HL-60 (cell line): ENCODE results near the gene EMP2.
"Not testable (repeated sequence)": the region's sequence is repeated elsewhere in the genome, so short reads cannot be mapped to it uniquely, and the experiment has no call there.

Experiments
- DNase-seq, 2 experiments: peaks; one replicate each; pipeline ENCODE4 v3.0.0-alpha.2; 2010 to 2020; ENCODE audit warnings: low read depth in 1 of 2, low spot score in 1 of 2
- H3K27ac ChIP-seq: fragments of 250-450 bp; sonication (Bioruptor Pico); replicated peaks from 2 replicates; pipeline ENCODE4 v1.5.1; 2020; ENCODE audit warnings: mild to moderate bottlenecking, moderate library complexity
- H3K27me3 ChIP-seq: fragments of 250-450 bp; sonication (Bioruptor Pico); 2 replicates; pipeline ENCODE4 v1.5.1; 2021; ENCODE audit warnings: mild to moderate bottlenecking, moderate library complexity; ENCODE audit not compliant: insufficient read depth, poor library complexity, severe bottlenecking
- H3K4me3 ChIP-seq: replicated peaks from 2 replicates; pipeline ENCODE4 v1.5.1; 2011; ENCODE audit warnings: mild to moderate bottlenecking, control low read depth, low read length; ENCODE audit not compliant: insufficient read depth
- GABPA ChIP-seq: IDR thresholded peaks from 2 replicates; pipeline ENCODE4 v1.6.1; 2012; ENCODE audit warnings: low read depth
- POLR2AphosphoS5 ChIP-seq: IDR thresholded peaks from 2 replicates; pipeline ENCODE4 v1.6.1; 2012; ENCODE audit warnings: low read depth
- REST ChIP-seq: IDR thresholded peaks from 2 replicates; pipeline ENCODE4 v1.6.1; 2012; ENCODE audit warnings: low read depth; ENCODE audit not compliant: insufficient replicate concordance
- SPI1 ChIP-seq: IDR thresholded peaks from 2 replicates; pipeline ENCODE4 v1.6.1; 2012; ENCODE audit warnings: low read depth, mild to moderate bottlenecking, borderline replicate concordance
- TF ChIP-seq, protein P1 (sequence below): IDR thresholded peaks from one replicate; pipeline ENCODE4 v1.5.1; 2011; ENCODE audit warnings: low read length, control low read depth, inconsistent platforms; ENCODE audit not compliant: insufficient read depth

Gene EMP2

DNA sequence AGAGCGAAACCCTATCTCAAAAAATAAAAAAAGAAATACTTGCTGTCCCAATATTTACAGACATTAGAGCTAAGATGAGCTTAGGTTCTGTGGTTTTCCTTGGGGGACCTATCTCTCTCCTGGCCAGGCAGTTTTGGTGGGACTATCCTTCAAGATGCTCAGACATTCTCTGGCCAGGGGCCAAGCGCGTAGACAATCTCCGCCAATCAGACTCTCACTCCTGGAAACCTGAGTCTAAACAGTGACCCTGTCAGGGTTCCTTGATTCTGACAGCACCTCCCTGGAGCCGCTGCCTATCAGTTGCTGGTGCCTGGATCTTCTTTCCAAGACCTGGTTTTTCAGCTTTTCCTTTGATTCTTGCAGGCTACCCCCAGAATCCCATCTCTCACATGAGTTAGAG lies 45.6 kb downstream of the EMP2 start:
- Histone ChIP-seq H3K4me3 (no peak overlapping the region), H3K27me3 (no peaks in the 10 kb centered on the region), H3K27ac (no peak overlapping the region)
- no peak for DNase-seq
- TF ChIP-seq, protein P1, sequence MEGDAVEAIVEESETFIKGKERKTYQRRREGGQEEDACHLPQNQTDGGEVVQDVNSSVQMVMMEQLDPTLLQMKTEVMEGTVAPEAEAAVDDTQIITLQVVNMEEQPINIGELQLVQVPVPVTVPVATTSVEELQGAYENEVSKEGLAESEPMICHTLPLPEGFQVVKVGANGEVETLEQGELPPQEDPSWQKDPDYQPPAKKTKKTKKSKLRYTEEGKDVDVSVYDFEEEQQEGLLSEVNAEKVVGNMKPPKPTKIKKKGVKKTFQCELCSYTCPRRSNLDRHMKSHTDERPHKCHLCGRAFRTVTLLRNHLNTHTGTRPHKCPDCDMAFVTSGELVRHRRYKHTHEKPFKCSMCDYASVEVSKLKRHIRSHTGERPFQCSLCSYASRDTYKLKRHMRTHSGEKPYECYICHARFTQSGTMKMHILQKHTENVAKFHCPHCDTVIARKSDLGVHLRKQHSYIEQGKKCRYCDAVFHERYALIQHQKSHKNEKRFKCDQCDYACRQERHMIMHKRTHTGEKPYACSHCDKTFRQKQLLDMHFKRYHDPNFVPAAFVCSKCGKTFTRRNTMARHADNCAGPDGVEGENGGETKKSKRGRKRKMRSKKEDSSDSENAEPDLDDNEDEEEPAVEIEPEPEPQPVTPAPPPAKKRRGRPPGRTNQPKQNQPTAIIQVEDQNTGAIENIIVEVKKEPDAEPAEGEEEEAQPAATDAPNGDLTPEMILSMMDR: no peak
- no peak for TF ChIP-seq SPI1
- no peak for TF ChIP-seq GABPA
- TF ChIP-seq POLR2AphosphoS5: no peak
- no peak for TF ChIP-seq REST

- not testable (repeated sequence) for H3K4me3 ChIP-seq, H3K27ac ChIP-seq, H3K27me3 ChIP-seq, DNase-seq
Measured at GRCh38 chr16:10533612-10534011, 46.8 kb downstream of the EMP2 start.

DNA sequence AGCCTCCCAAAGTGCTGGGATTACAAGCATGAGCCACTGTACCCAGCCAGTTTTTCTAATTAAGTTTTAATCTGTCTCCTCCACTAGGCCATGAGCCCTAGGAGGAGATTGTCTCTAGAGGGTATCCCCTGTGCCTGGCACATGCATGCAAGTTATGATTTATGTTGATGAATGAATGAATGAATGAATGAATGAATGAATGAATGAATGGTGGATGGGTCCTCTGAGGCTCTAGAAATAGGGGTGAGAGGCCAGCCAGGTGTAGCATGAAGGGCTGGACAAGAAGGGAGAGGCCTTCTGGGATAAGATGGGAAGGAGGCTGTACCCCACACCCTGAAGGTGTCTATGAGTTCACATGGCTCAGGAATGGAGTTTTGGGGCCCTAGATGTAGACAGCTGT lies 48.8 kb downstream of the EMP2 start:
- no peak overlapping the region for H3K4me3 ChIP-seq
- no peaks in the 10 kb centered on the region for H3K27me3 ChIP-seq
- TF ChIP-seq SPI1 (no peak), POLR2AphosphoS5 (no peak), GABPA (no peak), REST (no peak)
- TF ChIP-seq, protein P1: no peak
- DNase-seq: no peak
- no peak overlapping the region for H3K27ac ChIP-seq

DNA sequence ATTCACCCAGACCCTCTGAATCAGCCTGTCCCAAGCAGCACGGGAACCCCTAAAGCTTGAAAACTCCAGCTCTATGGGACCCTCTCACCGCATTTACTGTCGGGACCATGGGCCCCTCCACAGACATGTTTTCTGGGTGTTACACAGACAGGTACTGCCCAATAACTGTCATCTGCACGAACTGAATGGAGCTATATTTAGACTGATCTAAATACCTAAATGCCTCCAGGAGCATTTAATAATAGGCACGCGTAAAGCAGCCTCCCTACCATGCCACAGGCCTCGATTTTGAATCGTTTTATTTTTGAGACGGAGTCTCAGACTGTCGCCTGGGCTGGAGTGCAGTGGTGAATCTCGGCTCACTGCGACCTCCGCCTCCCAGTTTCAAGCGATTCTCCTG lies 49.7 kb downstream of the EMP2 start:
- DNase-seq: no peak
- TF ChIP-seq POLR2AphosphoS5 (no peak), REST (no peak), GABPA (no peak), SPI1 (no peak)
- TF ChIP-seq, protein P1: no peak
- Histone ChIP-seq H3K27ac (no peak overlapping the region), H3K4me3 (no peak overlapping the region), H3K27me3 (no peaks in the 10 kb centered on the region)
